Measurements from ENCODE around the gene CDK17. TPM values are rescaled to one million over a fixed set of nuclear protein-coding genes. Genes with fewer than 3 reads are reported as not detected.
A peak's percentile ranks its signal among the peaks of the same experiment; 100 is the strongest.

CDK17 gene
- total RNA-seq, 2 experiments from 2014 or later = 38.7 to 43.5 TPM

DNA sequence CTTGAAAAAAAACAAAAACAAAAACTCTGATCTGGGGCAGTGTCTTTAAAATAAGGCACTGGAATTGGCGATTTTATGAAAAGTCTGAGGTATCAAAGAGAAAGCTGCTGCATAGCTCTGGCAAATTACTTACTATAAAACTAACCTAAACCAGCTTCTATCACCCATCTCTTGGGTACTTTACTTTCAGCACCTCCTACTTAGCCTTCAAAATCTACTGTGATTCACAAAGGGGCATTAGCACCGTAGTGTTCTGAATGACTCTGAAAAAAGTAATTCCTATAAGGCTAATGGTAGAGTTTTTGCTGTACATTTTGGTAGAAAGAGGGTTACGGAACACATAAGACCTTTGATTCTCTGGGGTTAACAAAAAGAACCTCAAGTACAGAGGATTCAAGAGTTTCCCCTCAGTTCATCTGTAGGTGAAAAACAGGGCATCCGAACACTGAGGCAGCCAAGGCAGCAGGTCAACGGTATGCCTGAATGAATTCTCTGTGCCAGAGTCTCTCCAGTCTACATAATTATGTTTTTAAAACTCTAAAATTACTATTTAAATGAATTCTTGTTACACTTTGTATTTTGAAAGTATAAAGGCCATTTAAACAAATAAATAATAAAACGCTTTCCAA, 104.6 kb downstream of the CDK17 start:
- Mint-ChIP-seq H3K4me3 (no peak overlapping the region), H3K4me1 (peaks cover 22% of the 10 kb centered on the region), H3K36me3 (ENCODE audit: low read depth) (peaks cover 48% of the 10 kb centered on the region), H3K27me3 (no peaks in the 10 kb centered on the region), H3K9me3 (no peaks in the 10 kb centered on the region), H3K27ac (peak overlapping the region; percentile 2)
- ChIA-PET POLR2A (no interaction called here), CTCF (interaction anchor here (0.6 to 1.9 kb wide), 2 partner anchors 105 to 213 kb away, joined by 3 to 4 read pairs; partner anchors contain the start of gene CDK17)
- no peak for DNase-seq

DNA sequence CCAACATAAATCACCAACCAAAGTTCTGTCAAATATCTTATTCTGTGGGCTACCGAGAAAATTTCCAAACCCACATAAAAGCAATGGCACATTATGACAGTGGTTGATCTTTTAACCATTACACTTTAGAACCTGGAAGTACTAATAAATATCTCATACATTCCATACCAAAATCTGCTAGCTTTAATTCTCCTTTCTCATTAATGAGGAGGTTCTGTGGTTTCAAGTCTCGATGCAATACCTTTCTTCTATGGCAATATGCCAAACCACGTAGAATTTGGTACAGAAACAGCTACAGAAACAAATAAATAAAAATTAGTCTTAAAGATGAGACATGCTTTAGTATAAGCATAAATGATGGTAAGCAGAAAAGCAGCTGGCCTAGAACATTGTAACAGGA, 105.4 kb downstream of the CDK17 start:
- H3K27ac Mint-ChIP-seq = no peak overlapping the region
- H3K9me3 Mint-ChIP-seq = no peaks in the 10 kb centered on the region
- H3K4me3 Mint-ChIP-seq = no peak overlapping the region
- peaks cover 22% of the 10 kb centered on the region for H3K4me1 Mint-ChIP-seq
- ChIA-PET POLR2A (no interaction called here), CTCF (interaction anchor here (1.9 kb wide), 1 partner anchor 105 kb away, joined by 4 read pairs; the partner anchor contains the start of gene CDK17)
- DNase-seq = no peak
- no peaks in the 10 kb centered on the region for H3K27me3 Mint-ChIP-seq
- peaks cover 44% of the 10 kb centered on the region for H3K36me3 Mint-ChIP-seq (ENCODE audit: low read depth)

DNA sequence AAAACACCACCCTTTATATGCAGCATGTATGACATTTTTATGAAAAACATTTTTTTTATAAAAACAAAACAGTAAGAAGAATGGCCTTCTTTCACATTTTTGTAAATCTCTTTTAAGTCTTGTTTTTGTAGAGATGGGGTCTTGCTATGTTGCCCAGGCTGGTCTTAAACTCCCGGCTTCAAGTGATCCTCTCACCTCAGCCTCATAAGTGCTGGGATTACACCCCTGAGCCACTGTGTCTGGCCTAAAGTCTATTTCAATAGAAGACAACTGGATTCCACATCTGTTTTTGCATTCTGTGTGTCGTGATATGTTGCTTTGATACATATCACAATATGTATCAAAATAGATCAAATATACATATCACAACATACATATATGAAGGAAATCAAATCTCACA, 107.1 kb downstream of the CDK17 start:
- peaks cover 47% of the 10 kb centered on the region for H3K36me3 Mint-ChIP-seq (ENCODE audit: low read depth)
- POLR2A ChIA-PET = no interaction called here

GRCh38 chr12:96289067-96289466, 111.2 kb downstream of the CDK17 start:
- no peak overlapping the region for H3K27ac Mint-ChIP-seq
- CTCF ChIA-PET = interaction anchor here (0.5 kb wide), 1 partner anchor 12 kb away, joined by 3 read pairs; no protein-coding TSS in a partner anchor
- H3K9me3 Mint-ChIP-seq = no peaks in the 10 kb centered on the region
- H3K27me3 Mint-ChIP-seq = no peaks in the 10 kb centered on the region
- POLR2A ChIA-PET = no interaction called here
- H3K4me3 Mint-ChIP-seq = no peak overlapping the region
- peaks cover 21% of the 10 kb centered on the region for H3K4me1 Mint-ChIP-seq
- peaks cover 61% of the 10 kb centered on the region for H3K36me3 Mint-ChIP-seq (ENCODE audit: low read depth)
- no peak for DNase-seq

More for the DNA sequence above, 107.1 kb downstream of the CDK17 start:
- Mint-ChIP-seq H3K27me3 (no peaks in the 10 kb centered on the region), H3K4me3 (no peak overlapping the region), H3K9me3 (no peaks in the 10 kb centered on the region), H3K4me1 (peaks cover 29% of the 10 kb centered on the region), H3K27ac (no peak overlapping the region)
- no peak for DNase-seq
- CTCF ChIA-PET = interaction anchor here (0.6 kb wide), 1 partner anchor 320 kb away, joined by 3 read pairs; no protein-coding TSS in a partner anchor

DNA sequence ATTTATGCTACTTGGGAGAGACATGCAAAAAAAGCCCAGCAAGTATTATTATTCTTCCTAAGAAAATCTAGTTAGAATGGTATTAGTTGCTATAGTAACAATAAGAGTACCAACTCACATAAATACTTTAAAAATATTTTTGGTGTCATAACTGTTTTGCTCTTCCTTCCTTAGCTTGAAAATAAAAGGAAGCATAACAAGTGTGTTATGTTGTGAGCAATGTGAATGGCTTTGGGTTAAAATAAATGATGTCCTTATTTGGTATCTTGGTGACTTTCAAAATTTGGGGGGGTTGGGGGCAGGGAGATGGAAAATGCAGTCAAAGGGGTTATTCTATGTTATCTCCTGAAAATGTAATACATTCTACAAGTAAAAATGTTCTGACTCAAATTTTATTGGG, 115.1 kb downstream of the CDK17 start:
- ChIA-PET CTCF (no interaction called here), POLR2A (no interaction called here)
- Mint-ChIP-seq H3K9me3 (no peaks in the 10 kb centered on the region), H3K36me3 (ENCODE audit: low read depth) (peaks cover 65% of the 10 kb centered on the region), H3K4me3 (no peak overlapping the region), H3K27me3 (no peaks in the 10 kb centered on the region), H3K4me1 (peaks cover 18% of the 10 kb centered on the region), H3K27ac (no peak overlapping the region)
- DNase-seq = no peak

GRCh38 chr12:96274331-96274730, 125.9 kb downstream of the CDK17 start:
- Mint-ChIP-seq H3K4me1 (peaks cover 6% of the 10 kb centered on the region), H3K27ac (no peak overlapping the region), H3K27me3 (no peaks in the 10 kb centered on the region), H3K36me3 (ENCODE audit: low read depth) (peaks cover 61% of the 10 kb centered on the region), H3K9me3 (no peaks in the 10 kb centered on the region), H3K4me3 (no peak overlapping the region)
- DNase-seq = no peak
- ChIA-PET CTCF (no interaction called here), POLR2A (no interaction called here)

GRCh38 chr12:96271469-96272199, 128.6 kb downstream of the CDK17 start:
- no peak for DNase-seq
- no peaks in the 10 kb centered on the region for H3K9me3 Mint-ChIP-seq
- ChIA-PET POLR2A (no interaction called here), CTCF (interaction anchor here (1.6 kb wide), 1 partner anchor 10 kb away, joined by 5 read pairs; no protein-coding TSS in a partner anchor)
- no peaks in the 10 kb centered on the region for H3K27me3 Mint-ChIP-seq
- H3K27ac Mint-ChIP-seq = no peak overlapping the region
- H3K4me3 Mint-ChIP-seq = no peak overlapping the region
- peaks cover 71% of the 10 kb centered on the region for H3K36me3 Mint-ChIP-seq (ENCODE audit: low read depth)
- H3K4me1 Mint-ChIP-seq = peaks cover 10% of the 10 kb centered on the region

GRCh38 chr12:96266238-96266637, 134.0 kb downstream of the CDK17 start:
- H3K27me3 Mint-ChIP-seq = no peaks in the 10 kb centered on the region
- peaks cover 63% of the 10 kb centered on the region for H3K36me3 Mint-ChIP-seq (ENCODE audit: low read depth)
- no peaks in the 10 kb centered on the region for H3K9me3 Mint-ChIP-seq
- no peak overlapping the region for H3K4me3 Mint-ChIP-seq
- ChIA-PET POLR2A (no interaction called here), CTCF (no interaction called here)
- H3K4me1 Mint-ChIP-seq = peaks cover 7% of the 10 kb centered on the region
- no peak overlapping the region for H3K27ac Mint-ChIP-seq
- no peak for DNase-seq

DNA sequence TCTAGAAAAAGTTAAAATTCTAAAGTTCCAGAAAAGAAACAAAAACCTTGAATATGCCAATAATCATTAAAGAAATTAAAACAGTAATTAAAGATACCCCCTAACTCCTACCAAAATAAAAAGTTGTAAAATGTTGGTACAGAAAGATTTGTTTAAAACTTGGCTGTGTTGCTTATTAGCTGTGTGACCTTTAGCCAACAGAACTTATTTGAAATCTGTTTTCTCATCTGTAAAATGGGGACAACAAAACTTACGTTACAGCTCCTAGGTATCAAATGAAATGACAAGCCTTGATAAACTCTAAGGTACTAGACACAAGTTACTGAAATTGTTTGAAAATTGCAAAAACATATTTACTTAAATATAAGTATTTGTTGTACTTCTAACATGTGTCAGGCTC, 134.4 kb downstream of the CDK17 start:
- no peaks in the 10 kb centered on the region for H3K27me3 Mint-ChIP-seq
- ChIA-PET CTCF (interaction anchor here (0.6 kb wide), 1 partner anchor 17 kb away, joined by 6 read pairs; no protein-coding TSS in a partner anchor), POLR2A (no interaction called here)
- H3K9me3 Mint-ChIP-seq = no peaks in the 10 kb centered on the region
- no peak overlapping the region for H3K4me3 Mint-ChIP-seq
- no peak for DNase-seq
- peaks cover 10% of the 10 kb centered on the region for H3K4me1 Mint-ChIP-seq
- H3K27ac Mint-ChIP-seq = no peak overlapping the region
- peaks cover 63% of the 10 kb centered on the region for H3K36me3 Mint-ChIP-seq (ENCODE audit: low read depth)

DNA sequence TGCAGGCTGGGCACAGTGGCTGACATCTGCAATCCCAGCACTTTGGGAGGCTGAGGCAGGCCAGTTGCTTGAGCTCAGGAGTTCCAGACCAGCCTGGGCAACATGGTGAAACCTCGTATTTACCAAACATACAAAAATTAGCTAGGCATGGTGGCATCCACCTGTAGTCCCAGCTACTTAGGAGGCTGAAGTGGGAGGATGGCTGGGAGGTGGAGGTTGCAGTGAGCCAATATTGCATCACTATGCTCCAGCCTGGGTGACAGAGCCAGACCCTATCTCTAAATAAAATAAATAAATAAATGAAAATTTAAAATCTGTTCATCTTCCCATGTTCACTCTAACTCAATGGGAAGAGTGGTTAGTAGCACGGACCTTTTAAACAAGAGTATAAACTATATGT, 134.8 kb downstream of the CDK17 start:
- H3K9me3 Mint-ChIP-seq = no peaks in the 10 kb centered on the region
- peaks cover 64% of the 10 kb centered on the region for H3K36me3 Mint-ChIP-seq (ENCODE audit: low read depth)
- no peak overlapping the region for H3K4me3 Mint-ChIP-seq
- DNase-seq = no peak
- ChIA-PET CTCF (interaction anchor here (0.6 kb wide), 1 partner anchor 18 kb away, joined by 6 read pairs; no protein-coding TSS in a partner anchor), POLR2A (no interaction called here)
- H3K4me1 Mint-ChIP-seq = peaks cover 10% of the 10 kb centered on the region
- no peaks in the 10 kb centered on the region for H3K27me3 Mint-ChIP-seq
- no peak overlapping the region for H3K27ac Mint-ChIP-seq

- DNase-seq = no peak
- Mint-ChIP-seq H3K27ac (no peak overlapping the region), H3K27me3 (no peaks in the 10 kb centered on the region), H3K4me3 (no peak overlapping the region), H3K9me3 (no peaks in the 10 kb centered on the region), H3K36me3 (ENCODE audit: low read depth) (peaks cover 58% of the 10 kb centered on the region), H3K4me1 (peaks cover 7% of the 10 kb centered on the region)
- ChIA-PET CTCF (interaction anchor here (0.6 to 0.7 kb wide), 2 partner anchors 20 to 126 kb away, joined by 3 to 4 read pairs; no protein-coding TSS in a partner anchor), POLR2A (no interaction called here)
Observed at GRCh38 chr12:96263449-96263902, 136.8 kb downstream of the CDK17 start.

DNA sequence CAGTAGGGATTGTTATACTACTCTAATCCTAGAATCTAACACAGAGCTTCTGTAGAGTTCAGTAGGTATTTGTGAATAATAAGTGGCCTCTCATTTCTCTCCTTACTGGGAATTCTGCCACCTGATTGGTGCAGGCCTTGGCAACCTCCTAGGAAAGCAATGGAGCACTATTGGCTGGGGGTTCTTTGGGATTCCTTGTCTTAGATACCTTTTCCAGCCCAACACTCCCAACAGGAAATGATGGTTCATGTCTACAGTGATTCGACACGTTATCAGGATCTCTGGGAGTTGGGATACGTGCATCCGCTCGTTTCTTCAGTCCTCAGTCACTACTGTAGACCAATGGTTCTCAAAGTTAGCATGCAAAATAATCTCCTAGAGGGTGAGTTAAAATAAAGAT, 138.7 kb downstream of the CDK17 start:
- Mint-ChIP-seq H3K9me3 (no peaks in the 10 kb centered on the region), H3K27me3 (no peaks in the 10 kb centered on the region), H3K36me3 (ENCODE audit: low read depth) (peaks cover 46% of the 10 kb centered on the region), H3K4me3 (no peak overlapping the region), H3K4me1 (peaks cover 3% of the 10 kb centered on the region), H3K27ac (no peak overlapping the region)
- ChIA-PET CTCF (interaction anchor here (1.0 to 2.0 kb wide), 3 partner anchors 9 to 139 kb away, joined by 3 to 6 read pairs (median 4); partner anchors contain the start of gene CDK17), POLR2A (no interaction called here)
- DNase-seq = no peak

DNA sequence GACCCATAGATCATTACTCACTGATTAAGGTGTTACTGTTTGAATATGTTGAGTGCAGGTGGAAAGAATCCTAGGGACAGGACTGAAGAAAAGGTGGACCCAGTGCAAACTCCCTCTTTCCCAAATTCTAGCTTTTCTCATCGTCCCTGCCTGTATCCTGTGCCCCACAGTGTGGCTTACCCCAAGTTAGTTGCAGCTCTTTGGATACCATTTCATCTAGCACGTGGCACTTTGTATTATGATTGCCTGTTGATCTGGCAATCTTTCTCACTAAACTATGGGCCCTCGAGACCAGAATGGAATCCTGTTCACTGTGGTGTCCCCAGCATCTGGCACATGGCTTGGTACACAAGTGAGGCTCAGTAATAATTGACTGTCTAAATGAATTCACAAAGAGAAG, 139.6 kb downstream of the CDK17 start:
- Mint-ChIP-seq H3K4me3 (no peak overlapping the region), H3K27me3 (no peaks in the 10 kb centered on the region), H3K9me3 (no peaks in the 10 kb centered on the region), H3K4me1 (peaks cover 3% of the 10 kb centered on the region), H3K27ac (peak overlapping the region; percentile 71), H3K36me3 (ENCODE audit: low read depth) (peaks cover 44% of the 10 kb centered on the region)
- DNase-seq = no peak
- CTCF ChIA-PET = interaction anchor here (1.0 to 2.0 kb wide), 3 partner anchors 8 to 139 kb away, joined by 3 to 6 read pairs (median 4); partner anchors contain the start of gene CDK17
- POLR2A ChIA-PET = no interaction called here
